ENCODE measurements around the gene TP53. TPM values are rescaled to one million over a fixed set of nuclear protein-coding genes. Genes with fewer than 3 reads are reported as not detected.
A peak's percentile ranks its signal among the peaks of the same experiment; 100 is the strongest.

The TP53 gene
- total and polyA plus RNA-seq, 9 of the 15 experiments (the other 6 are each of a cell fraction or from before 2014, with no cell fraction given) = 2.8 to 14.0 (median 7.1) TPM

DNA sequence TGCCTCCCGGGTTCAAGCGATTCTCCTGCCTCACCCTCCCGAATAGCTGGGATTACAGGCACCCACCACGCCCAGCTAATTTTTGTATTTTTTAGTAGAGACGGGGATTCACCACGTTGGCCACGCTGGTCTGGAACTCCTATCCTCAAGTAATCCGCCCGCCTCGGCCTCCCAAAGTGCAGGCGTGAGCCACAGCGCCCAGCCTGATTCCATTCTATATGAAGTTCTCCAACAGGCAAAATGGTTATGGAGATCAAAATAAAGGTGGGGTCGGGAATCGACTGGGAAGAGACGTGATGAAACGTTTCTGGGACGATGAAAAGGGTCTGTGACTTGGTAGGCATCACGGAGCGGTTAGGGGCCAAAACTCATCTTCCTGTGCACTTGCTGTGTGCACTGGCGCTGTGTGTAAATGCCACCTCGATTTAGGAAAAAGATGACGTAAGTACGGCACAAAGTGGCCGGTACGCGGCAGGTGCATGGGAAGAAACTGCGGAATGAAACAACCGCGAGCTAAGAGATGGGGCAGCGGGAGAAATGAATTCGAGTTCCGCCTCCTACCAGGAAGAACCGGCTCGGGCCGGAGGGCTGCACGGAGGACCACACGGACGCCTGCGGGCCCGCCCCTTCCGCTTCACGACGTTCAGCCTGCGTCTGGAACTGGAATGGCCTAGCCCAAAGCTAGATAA is 1.6 kb downstream of the TP53 start (continued):
- TF ChIP-seq, protein P1, sequence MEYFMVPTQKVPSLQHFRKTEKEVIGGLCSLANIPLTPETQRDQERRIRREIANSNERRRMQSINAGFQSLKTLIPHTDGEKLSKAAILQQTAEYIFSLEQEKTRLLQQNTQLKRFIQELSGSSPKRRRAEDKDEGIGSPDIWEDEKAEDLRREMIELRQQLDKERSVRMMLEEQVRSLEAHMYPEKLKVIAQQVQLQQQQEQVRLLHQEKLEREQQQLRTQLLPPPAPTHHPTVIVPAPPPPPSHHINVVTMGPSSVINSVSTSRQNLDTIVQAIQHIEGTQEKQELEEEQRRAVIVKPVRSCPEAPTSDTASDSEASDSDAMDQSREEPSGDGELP (CRISPR knock-in tag; IDR thresholded peaks at IDR 0.05; ENCODE audit: borderline replicate concordance) = peak; percentile 74
- 0 out of 4 replicates have a peak, but pooled peaks of 1 of the 2 experiments have one; percentile 17 for TF ChIP-seq RCOR1 (IDR thresholded peaks at IDR 0.05; ENCODE audit: borderline replicate concordance in 1 of 2, low read depth in 2 of 2, low read length in 2 of 2)
- TF ChIP-seq KLF16 (IDR thresholded peaks at IDR 0.05) = peak; percentile 99
- TF ChIP-seq EP300 (IDR thresholded peaks at IDR 0.05; ENCODE audit: low read length) = peak; percentile 59
- peak; percentile 78 for TF ChIP-seq SUPT5H (IDR thresholded peaks at IDR 0.05)
- peak; percentile 63 for TF ChIP-seq HMGN3 (IDR thresholded peaks at IDR 0.05; ENCODE audit: borderline replicate concordance, extremely low read depth, insufficient read length, low read depth, low read length)
- TF ChIP-seq NFYB (IDR thresholded peaks at IDR 0.05; ENCODE audit: extremely low read depth, insufficient read length) = no peak
- no peak for TF ChIP-seq SMARCA5 (IDR thresholded peaks at IDR 0.05)
- 0 out of 4 replicates have a peak, but pooled peaks of 1 of the 2 experiments have one; percentile 47 for TF ChIP-seq ETV6 (IDR thresholded peaks at IDR 0.05; ENCODE audit: borderline replicate concordance in 1 of 2, low read depth in 2 of 2, low read length in 1 of 2)
- TF ChIP-seq ETV6 (CRISPR knock-in tag; IDR thresholded peaks at IDR 0.05; ENCODE audit: borderline replicate concordance) = no peak
- TF ChIP-seq PRDM10 (IDR thresholded peaks at IDR 0.05; ENCODE audit: partially characterized antibody) = no peak
- TF ChIP-seq, protein P2, sequence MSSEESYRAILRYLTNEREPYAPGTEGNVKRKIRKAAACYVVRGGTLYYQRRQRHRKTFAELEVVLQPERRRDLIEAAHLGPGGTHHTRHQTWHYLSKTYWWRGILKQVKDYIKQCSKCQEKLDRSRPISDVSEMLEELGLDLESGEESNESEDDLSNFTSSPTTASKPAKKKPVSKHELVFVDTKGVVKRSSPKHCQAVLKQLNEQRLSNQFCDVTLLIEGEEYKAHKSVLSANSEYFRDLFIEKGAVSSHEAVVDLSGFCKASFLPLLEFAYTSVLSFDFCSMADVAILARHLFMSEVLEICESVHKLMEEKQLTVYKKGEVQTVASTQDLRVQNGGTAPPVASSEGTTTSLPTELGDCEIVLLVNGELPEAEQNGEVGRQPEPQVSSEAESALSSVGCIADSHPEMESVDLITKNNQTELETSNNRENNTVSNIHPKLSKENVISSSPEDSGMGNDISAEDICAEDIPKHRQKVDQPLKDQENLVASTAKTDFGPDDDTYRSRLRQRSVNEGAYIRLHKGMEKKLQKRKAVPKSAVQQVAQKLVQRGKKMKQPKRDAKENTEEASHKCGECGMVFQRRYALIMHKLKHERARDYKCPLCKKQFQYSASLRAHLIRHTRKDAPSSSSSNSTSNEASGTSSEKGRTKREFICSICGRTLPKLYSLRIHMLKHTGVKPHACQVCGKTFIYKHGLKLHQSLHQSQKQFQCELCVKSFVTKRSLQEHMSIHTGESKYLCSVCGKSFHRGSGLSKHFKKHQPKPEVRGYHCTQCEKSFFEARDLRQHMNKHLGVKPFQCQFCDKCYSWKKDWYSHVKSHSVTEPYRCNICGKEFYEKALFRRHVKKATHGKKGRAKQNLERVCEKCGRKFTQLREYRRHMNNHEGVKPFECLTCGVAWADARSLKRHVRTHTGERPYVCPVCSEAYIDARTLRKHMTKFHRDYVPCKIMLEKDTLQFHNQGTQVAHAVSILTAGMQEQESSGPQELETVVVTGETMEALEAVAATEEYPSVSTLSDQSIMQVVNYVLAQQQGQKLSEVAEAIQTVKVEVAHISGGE (CRISPR knock-in tag; IDR thresholded peaks at IDR 0.05) = peak; percentile 60 to 94 (median 81); a peak in 5 of 6 replicates
- no peak for TF ChIP-seq ZBTB7A (IDR thresholded peaks at IDR 0.05; ENCODE audit: borderline replicate concordance, control insufficient read depth, low read depth, low read length)
- no peak for TF ChIP-seq SRSF9 (IDR thresholded peaks at IDR 0.05; ENCODE audit: borderline replicate concordance, low read depth, low read length)
- TF ChIP-seq ZKSCAN1 (IDR thresholded peaks at IDR 0.05; ENCODE audit: low read depth, low read length) = no peak
- TF ChIP-seq, protein P3, sequence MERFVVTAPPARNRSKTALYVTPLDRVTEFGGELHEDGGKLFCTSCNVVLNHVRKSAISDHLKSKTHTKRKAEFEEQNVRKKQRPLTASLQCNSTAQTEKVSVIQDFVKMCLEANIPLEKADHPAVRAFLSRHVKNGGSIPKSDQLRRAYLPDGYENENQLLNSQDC (CRISPR knock-in tag; IDR thresholded peaks at IDR 0.05) = no peak
- TF ChIP-seq ETS1 (conservative IDR thresholded peaks at IDR 0.05; ENCODE audit: control insufficient read depth, low read depth, low read length) = peak; percentile 89
